ENCODE data around the gene FAM8A1.
A peak's percentile ranks its signal among the peaks of the same experiment; 100 is the strongest.
"Not testable (repeated sequence)": the region's sequence is repeated elsewhere in the genome, so short reads cannot be mapped to it uniquely, and the experiment has no call there.

The FAM8A1 gene, protein sequence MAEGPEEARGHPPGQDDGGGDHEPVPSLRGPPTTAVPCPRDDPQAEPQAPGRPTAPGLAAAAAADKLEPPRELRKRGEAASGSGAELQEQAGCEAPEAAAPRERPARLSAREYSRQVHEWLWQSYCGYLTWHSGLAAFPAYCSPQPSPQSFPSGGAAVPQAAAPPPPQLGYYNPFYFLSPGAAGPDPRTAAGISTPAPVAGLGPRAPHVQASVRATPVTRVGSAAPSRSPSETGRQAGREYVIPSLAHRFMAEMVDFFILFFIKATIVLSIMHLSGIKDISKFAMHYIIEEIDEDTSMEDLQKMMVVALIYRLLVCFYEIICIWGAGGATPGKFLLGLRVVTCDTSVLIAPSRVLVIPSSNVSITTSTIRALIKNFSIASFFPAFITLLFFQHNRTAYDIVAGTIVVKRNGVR

DNA sequence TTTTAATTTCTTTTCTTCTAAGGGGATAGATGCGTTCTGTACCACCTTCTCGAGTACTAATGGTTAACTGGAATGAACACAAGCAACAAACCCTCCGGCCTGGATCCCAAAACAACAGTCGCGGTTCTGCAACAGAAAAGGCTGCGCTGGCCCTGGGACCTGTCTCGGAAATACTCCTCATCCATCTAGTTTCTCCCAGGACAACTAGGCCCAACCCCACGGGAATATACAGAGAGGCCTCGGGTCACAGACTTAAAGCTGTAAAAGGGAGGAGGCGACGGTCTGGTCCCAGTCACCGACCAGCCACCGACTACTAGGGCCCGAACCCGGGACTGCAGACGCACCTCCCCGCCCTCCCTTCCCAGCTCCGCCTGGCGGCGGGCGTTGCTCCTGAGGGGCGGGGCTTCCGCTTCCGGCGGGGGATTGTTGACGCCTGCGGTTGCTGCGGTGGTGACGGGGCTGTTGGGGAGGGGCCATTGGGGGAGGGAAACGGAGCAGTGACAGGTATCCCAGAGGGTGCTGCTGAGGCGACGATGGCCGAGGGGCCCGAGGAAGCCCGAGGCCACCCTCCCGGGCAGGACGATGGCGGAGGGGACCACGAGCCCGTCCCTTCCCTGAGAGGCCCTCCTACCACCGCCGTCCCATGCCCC is at the start of gene FAM8A1:
FAM8A1 (plus strand) TSS at position 426 of the 650 bp plus-strand sequence; CDS start at position 534, 108 bp downstream.
- DNase-seq = peak; percentile 95

DNA sequence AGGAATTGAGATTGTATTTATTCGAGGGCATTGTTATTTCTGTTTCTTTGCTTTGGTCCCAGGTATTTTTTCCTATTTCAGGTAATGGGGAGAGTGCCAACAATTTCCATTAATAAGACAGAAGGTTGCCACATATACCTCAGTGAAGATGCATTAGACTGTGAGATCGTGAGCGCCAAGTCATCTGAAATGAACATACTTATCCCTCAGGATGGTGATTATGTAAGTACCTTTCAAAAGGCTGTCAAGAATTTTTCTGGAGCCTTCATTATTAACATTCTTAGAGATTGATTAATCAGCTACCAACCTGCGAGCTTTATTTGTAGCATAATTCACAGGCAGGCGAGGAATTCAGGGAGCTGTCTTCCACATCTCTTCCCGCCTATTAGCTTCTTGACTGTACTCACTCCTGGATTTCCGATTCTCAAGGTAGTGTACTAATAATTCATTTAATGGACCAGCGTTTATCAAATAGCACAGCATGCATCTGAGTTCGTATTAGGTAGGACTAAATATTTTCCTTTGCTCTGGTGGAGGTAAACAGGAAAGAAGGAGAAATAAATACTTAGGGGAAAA is 48.6 kb upstream of the FAM8A1 start:
- no peak for DNase-seq

DNA sequence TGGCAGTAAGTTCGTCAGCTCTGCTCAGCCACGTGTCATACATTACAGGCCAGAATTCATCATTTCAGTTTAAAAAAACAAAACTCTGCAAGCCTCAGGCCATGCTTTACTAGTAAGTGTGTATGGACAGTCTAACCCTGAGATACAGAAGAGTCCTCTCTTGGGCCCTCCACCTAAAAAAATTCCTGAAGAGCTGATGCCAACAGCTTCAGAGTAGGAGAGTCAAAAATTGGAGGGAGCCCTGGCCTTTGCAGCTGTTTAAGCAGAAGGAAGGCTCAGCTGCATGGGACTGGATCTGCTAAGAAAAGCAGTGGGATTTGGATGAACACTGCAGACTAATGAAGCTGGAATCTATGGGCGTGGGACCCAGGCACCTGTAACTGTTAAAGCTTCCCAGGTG is 47.2 kb upstream of the FAM8A1 start:
- DNase-seq = no peak

DNA sequence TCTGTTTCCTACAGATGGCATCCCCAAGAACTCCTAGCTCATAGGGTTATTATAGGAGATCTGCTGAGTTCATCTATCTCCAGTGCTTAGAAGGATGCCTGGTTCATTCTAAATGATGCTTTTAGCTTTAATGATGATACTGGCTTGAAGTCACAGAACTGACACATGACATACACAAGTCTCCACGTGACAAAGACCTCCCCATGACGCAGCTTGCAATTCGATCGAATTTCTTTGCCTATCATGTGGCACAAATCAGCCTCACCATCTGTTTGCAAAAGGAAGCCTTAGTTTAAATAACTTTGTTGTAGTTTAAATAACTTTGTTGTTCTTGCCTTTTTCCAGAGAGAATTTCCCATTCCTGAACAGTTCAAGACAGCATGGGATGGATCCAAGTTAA is 44.1 kb upstream of the FAM8A1 start:
- no peak for DNase-seq

GRCh38 chr6:17562636-17563035 is 37.5 kb upstream of the FAM8A1 start:
- no peak for DNase-seq

GRCh38 chr6:17565399-17565798 is 34.7 kb upstream of the FAM8A1 start:
- DNase-seq = no peak

DNA sequence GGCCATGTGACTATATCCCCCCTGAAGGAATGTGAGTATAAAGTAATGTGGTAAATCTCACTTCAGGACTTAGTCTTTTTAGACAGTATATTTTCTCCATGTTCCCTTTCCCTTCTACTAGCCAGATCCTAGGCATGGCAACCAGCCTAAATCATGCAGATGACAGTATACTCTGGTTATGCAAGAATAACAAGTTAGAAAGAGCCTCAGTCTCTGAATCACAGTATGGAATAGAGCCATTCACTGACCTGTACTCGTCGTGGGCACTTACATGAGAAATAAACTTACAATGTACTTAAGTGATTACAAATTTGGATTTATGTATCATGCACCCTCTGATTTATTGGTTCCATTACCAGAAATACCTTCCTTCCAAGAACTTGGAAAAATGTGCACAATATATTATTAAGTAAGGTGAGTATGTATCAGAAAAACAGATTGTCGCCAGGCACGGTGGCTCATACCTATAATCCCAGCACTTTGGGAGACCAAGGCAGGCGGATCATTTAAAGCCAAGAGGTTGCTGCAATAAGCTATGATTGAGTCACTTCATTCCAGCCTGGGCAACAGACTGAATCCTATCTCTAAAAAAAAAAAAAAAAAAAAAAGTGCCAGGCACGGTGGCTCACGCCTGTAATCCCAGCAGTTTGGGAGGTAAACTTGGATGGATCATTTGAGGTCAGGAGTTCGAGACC is 25.1 kb upstream of the FAM8A1 start:
- DNase-seq = no peak

DNA sequence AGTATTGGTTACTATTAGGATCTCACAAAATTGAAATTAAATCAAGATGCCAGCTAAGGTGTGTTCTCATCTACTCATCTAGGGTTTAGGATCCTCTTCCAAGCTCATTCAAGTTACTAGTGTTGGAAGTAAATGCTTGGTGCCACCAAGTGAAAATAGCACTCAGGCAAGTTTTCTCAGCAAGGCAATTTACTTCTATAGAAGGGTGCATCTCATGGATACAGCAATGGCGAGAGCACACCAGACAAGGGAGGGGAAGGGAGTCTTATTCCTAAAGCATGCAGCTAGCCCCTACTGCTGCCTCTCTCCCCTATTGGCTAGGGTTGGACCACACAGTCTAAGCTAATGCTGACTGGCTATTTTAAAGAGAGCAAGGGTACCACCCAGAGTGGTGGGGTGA is 23.0 kb upstream of the FAM8A1 start:
- DNase-seq = no peak

DNA sequence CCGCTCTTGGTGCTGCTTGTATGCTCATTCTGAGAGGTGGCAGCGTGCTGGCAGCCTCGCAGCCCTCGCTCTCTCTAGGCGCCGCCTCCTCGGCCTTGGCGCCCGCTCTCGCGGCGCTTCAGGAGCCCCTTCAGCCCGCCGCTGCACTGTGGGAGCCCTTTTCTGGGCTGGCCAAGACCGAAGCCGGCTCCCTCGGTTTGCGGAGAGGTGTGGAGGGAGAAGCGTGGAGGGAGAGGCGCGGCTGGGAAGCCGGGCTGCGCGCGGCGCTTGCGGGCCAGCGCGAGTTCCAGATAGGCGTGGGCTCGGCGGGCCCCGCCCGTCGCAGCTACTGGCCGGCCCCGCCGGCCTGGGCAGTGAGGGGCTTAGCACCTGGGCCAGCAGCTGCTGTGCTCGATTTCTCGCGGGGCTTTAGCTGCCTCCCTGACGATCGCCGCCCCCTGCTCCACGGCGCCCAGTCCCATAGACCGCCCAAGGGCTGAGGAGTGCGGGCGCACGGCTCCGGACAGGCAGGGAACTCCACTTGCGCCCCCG is 19.5 kb upstream of the FAM8A1 start:
- DNase-seq = peak; percentile 71

DNA sequence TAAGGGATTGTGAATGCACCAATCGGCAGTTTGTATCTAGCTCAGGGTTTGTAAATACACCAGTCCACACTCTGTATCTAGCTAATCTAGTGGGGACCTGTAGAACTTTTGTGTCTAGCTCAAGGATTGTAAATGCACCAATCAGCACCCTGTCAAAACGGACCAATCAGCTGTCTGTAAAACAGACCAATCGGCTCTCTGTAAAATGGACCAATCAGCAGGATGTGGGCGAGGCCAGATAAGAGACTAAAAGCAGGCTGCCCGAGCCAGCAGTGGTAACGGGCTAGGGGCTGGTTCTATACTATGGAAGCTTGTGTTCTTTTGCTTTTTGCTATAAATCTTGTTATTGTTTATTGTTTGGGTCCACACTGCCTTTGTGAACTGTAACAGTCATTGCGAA is 18.8 kb upstream of the FAM8A1 start:
- DNase-seq = not testable (repeated sequence)

GRCh38 chr6:17583811-17584210 is 16.3 kb upstream of the FAM8A1 start:
- DNase-seq = peak; percentile 64

- DNase-seq = peak; percentile 71
Observed at GRCh38 chr6:17584241-17584803, 15.8 kb upstream of the FAM8A1 start.

- peak; percentile 87 for DNase-seq
Observed at GRCh38 chr6:17585766-17586490, 14.2 kb upstream of the FAM8A1 start.

DNA sequence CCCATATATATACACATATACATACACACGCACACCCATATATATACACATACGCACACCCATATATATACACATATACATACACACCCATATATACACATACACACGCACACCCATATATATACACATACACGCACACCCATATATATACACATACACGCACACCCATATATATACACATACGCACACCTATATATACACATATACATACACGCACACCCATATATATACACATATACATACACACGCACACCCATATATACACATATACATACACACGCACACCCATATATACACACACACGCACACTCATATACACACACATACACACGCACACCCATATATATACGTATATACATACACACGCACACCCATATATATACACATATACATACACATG is 13.5 kb upstream of the FAM8A1 start:
- DNase-seq = not testable (repeated sequence)

- DNase-seq = no peak
Observed at GRCh38 chr6:17588011-17588410, 12.1 kb upstream of the FAM8A1 start.

DNA sequence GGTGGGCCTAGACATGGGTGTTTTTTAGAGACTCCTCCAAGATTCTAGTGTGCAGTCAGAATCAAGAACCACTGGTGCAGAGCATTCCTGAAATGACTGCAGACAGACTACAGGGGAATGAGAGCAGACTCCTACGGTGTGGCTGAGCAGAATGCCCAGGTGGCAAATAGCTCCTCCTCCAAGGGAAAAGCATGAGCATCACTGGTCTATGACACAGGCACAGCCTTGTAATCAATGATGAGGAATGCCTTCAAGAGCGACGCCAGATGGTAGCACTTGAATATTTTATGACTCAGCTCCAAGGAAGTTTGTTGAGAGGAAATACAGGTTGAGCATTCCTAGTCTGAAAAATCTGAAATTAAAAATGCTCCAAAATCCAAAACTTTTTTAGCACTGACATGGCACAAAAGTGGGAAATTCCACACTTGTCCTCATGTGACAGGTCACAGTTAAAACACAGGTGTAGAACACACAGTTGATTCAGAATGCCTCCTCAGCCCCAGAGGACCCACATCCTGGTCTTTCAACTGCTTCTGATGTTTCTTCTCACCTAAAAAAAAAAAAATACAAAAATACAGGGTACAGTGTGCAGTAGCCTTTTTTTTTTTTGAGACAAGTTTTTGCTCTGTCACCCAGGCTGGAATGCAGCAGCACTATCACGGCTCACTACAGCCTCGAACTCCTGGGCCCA is 10.6 kb upstream of the FAM8A1 start:
- no peak for DNase-seq

DNA sequence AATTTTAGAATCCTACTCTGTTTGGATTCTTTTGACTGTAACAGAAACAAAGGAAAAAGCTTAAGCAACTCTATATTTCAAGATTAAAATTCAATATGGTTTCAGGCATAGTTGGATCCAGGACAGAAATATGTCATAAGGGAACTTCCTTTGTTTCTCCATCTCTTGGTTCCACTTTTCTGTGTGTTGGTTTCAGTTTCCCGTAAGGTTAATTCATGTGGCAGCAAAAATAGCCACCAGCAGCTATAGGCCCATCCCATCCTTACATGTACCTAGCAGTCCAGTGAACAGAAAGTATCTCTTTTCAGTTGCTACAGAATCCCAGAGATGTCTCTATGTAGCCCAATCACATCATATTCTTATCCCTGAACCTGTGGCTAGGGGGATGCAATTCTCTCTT is 8.8 kb upstream of the FAM8A1 start:
- no peak for DNase-seq

- no peak for DNase-seq
Observed at GRCh38 chr6:17593246-17593645, 6.9 kb upstream of the FAM8A1 start.

- no peak for DNase-seq
Observed at GRCh38 chr6:17596085-17596484, 4.0 kb upstream of the FAM8A1 start.

DNA sequence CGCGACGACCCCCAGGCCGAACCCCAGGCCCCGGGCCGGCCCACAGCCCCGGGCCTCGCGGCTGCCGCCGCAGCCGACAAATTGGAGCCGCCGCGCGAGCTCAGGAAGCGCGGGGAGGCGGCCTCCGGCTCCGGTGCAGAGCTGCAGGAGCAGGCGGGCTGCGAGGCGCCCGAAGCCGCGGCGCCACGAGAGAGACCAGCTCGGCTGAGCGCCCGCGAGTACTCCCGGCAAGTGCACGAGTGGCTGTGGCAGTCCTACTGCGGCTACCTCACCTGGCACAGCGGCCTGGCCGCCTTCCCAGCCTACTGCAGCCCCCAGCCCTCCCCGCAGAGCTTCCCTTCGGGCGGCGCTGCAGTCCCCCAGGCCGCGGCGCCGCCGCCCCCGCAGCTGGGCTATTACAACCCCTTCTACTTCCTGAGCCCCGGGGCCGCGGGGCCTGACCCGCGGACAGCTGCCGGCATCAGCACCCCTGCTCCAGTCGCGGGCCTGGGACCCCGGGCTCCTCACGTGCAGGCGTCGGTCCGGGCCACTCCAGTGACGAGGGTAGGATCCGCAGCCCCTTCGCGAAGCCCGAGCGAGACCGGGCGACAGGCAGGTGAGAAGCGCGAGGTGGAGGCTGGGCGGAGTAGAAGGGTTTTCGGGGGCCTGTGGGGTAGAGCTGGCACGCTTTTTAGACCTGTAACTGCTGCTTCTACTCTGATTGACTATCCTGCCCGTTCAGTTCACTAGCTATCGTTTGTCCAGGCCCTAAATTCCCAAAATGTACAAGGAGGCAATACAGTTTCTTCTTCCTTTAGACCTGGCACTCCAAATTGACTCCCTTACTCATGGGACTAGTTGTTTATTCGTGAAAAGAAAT is 654 bp downstream of the FAM8A1 start:
- peak; percentile 58 for DNase-seq

- no peak for DNase-seq
Observed at GRCh38 chr6:17601386-17601703, 1.2 kb downstream of the FAM8A1 start.
